Measurements from ENCODE around the gene DDI2.

- TF ChIP-seq POLR2A (IDR thresholded peaks at IDR 0.05; ENCODE audit: low read depth, low read length) = peak; percentile 77
- 0 out of 2 replicates have a peak, but pooled peaks have one; percentile 35 for TF ChIP-seq TAF1 (IDR thresholded peaks at IDR 0.05; ENCODE audit: borderline replicate concordance, low read depth, low read length)
- peak; percentile 77 for TF ChIP-seq POLR2AphosphoS5 (IDR thresholded peaks at IDR 0.05; ENCODE audit: low read depth, low read length)
Measured at GRCh38 chr1:15696956-15697521, 79.8 kb downstream of the DDI2 start.

All from GM12892 (cell line).